Measurements from ENCODE around the gene SAPCD2.

DNA sequence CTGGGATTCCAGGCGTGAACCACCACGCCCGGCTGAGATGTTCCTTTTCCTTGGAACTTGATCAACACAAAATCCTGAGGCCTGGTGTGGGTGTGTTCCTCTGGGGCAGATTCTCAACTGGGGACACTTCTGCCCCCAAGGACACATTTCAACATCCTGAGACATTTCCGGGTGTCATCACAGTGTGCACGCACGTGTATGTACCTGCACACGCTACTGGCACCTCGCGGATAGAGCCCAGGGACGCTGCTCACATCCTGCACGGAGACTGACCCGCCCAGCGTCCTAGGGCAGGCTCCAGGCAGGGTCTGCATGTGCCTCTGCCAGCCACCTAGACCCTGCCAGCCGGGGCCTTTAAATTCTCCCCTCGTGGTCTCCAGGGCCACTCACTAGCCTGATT is 8.0 kb downstream of the SAPCD2 start:
- no peak for TF ChIP-seq CTCF (conservative IDR thresholded peaks at IDR 0.05; ENCODE audit: low read depth in 2 of 2)
- TF ChIP-seq EZH2phosphoT487 (IDR thresholded peaks at IDR 0.05; ENCODE audit: unreplicated experiment) = no peak
- peak; percentile 23; the same call in 1 of the 2 replicates for TF ChIP-seq POLR2AphosphoS5 (IDR thresholded peaks at IDR 0.05; ENCODE audit: low read depth)
- TF ChIP-seq REST (IDR thresholded peaks at IDR 0.05; ENCODE audit: unreplicated experiment) = no peak
- no peak for TF ChIP-seq EZH2 (IDR thresholded peaks at IDR 0.05; ENCODE audit: low read depth, unreplicated experiment)
